ENCODE results near the gene FOXL3.

The FOXL3 gene

DNA sequence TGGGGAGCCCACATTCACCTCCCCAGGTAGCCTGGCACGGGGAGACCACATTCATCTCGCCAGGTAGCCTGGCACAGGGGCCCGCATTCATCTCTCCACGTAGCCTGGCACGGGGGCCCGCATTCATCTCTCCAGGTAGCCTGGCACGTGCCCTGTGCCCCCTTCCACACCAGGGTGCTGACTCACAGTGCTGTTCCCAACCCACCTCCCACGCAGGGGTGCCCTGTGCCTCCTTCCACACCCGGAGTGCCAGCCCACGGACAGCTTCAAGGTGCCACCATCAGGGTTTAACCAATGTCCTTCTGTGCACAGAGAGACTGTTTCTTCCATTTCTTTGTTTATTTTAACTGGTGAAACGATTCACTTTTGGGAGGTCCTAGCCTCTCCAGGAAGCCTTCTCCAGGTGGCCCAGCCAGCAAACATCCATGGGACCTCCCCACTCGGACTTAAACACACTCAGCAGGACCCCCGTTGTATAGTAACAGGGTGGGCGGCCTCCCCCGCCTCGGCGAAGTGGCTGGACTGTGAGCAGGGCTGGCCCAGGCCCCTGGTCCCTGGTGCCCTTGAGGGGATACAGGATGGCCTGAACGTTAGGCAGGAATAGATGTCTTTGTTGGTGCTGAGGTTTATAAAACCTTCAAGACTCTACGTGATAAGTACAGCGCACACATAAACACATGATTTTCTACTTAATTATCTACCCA is 41.1 kb upstream of the FOXL3 start:
- Histone ChIP-seq H3K36me3 (ENCODE audit: control insufficient read depth, insufficient read depth, low read length) (no peaks in the 10 kb centered on the region), H3K27ac (ENCODE audit: low read depth, low read length, severe bottlenecking) (no peak overlapping the region), H3K9me3 (ENCODE audit: control insufficient read depth, low read length) (no peaks in the 10 kb centered on the region), H3K4me1 (ENCODE audit: control insufficient read depth, insufficient read depth, low read length, poor library complexity, severe bottlenecking) (no peaks in the 10 kb centered on the region), H3K4me3 (ENCODE audit: extremely low read depth, insufficient read depth, low read length, poor library complexity, severe bottlenecking) (no peak overlapping the region)
- WGBS, 2 experiments (ENCODE audit: insufficient coverage in 2 of 2) = 84 to 88% methylated on average over 13 to 16 of the region's 20 CpGs

GRCh38 chr7:249989-250388 is 40.0 kb upstream of the FOXL3 start:
- H3K4me1 ChIP-seq (ENCODE audit: control insufficient read depth, insufficient read depth, low read length, poor library complexity, severe bottlenecking) = no peaks in the 10 kb centered on the region
- no peaks in the 10 kb centered on the region for H3K9me3 ChIP-seq (ENCODE audit: control insufficient read depth, low read length)
- H3K27ac ChIP-seq (ENCODE audit: low read depth, low read length, severe bottlenecking) = no peak overlapping the region
- H3K4me3 ChIP-seq (ENCODE audit: extremely low read depth, insufficient read depth, low read length, poor library complexity, severe bottlenecking) = no peak overlapping the region
- no peaks in the 10 kb centered on the region for H3K36me3 ChIP-seq (ENCODE audit: control insufficient read depth, insufficient read depth, low read length)
- WGBS, 2 experiments (ENCODE audit: insufficient coverage in 2 of 2) = 81 to 92% methylated on average over 11 to 12 of the region's 12 CpGs

- Histone ChIP-seq H3K4me1 (ENCODE audit: control insufficient read depth, insufficient read depth, low read length, poor library complexity, severe bottlenecking) (no peaks in the 10 kb centered on the region), H3K27ac (ENCODE audit: low read depth, low read length, severe bottlenecking) (no peak overlapping the region), H3K4me3 (ENCODE audit: extremely low read depth, insufficient read depth, low read length, poor library complexity, severe bottlenecking) (no peak overlapping the region), H3K36me3 (ENCODE audit: control insufficient read depth, insufficient read depth, low read length) (no peaks in the 10 kb centered on the region), H3K9me3 (ENCODE audit: control insufficient read depth, low read length) (no peaks in the 10 kb centered on the region)
- 94 to 95% methylated on average over 14 to 15 of the region's 15 CpGs for WGBS, 2 experiments (ENCODE audit: insufficient coverage in 2 of 2)
Measured at GRCh38 chr7:250523-250922, 39.4 kb upstream of the FOXL3 start.

DNA sequence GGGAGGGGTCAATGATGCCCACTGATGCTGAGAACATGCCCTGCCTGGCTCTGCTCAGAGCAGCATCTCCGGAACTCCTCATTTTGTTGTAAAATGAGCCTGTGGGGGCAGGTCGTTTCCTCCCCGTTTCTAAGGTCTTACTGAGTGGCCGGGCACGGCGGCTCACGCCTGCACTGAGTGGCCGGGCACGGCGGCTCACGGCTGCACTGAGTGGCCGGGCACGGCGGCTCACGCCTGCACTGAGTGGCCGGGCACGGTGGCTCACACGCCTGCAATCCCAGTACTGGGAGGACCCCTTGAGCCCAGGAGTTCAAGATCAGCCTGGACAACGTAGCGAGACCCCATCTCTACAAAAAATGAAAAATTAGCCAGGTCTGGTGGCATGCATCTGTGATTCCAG is 39.0 kb upstream of the FOXL3 start:
- no peaks in the 10 kb centered on the region for H3K36me3 ChIP-seq (ENCODE audit: control insufficient read depth, insufficient read depth, low read length)
- H3K4me3 ChIP-seq (ENCODE audit: extremely low read depth, insufficient read depth, low read length, poor library complexity, severe bottlenecking) = no peak overlapping the region
- WGBS, 2 experiments (ENCODE audit: insufficient coverage in 2 of 2) = 91 to 95% methylated on average over 20 of the region's 20 CpGs
- H3K4me1 ChIP-seq (ENCODE audit: control insufficient read depth, insufficient read depth, low read length, poor library complexity, severe bottlenecking) = no peaks in the 10 kb centered on the region
- H3K27ac ChIP-seq (ENCODE audit: low read depth, low read length, severe bottlenecking) = no peak overlapping the region
- no peaks in the 10 kb centered on the region for H3K9me3 ChIP-seq (ENCODE audit: control insufficient read depth, low read length)

GRCh38 chr7:251446-252175 is 38.4 kb upstream of the FOXL3 start:
- H3K27ac ChIP-seq (ENCODE audit: low read depth, low read length, severe bottlenecking) = no peak overlapping the region
- peaks cover under 1% of the 10 kb centered on the region for H3K9me3 ChIP-seq (ENCODE audit: control insufficient read depth, low read length)
- 88 to 92% methylated on average over 20 of the region's 21 CpGs for WGBS, 2 experiments (ENCODE audit: insufficient coverage in 2 of 2)
- H3K4me1 ChIP-seq (ENCODE audit: control insufficient read depth, insufficient read depth, low read length, poor library complexity, severe bottlenecking) = no peaks in the 10 kb centered on the region
- no peak overlapping the region for H3K4me3 ChIP-seq (ENCODE audit: extremely low read depth, insufficient read depth, low read length, poor library complexity, severe bottlenecking)
- H3K36me3 ChIP-seq (ENCODE audit: control insufficient read depth, insufficient read depth, low read length) = no peaks in the 10 kb centered on the region

DNA sequence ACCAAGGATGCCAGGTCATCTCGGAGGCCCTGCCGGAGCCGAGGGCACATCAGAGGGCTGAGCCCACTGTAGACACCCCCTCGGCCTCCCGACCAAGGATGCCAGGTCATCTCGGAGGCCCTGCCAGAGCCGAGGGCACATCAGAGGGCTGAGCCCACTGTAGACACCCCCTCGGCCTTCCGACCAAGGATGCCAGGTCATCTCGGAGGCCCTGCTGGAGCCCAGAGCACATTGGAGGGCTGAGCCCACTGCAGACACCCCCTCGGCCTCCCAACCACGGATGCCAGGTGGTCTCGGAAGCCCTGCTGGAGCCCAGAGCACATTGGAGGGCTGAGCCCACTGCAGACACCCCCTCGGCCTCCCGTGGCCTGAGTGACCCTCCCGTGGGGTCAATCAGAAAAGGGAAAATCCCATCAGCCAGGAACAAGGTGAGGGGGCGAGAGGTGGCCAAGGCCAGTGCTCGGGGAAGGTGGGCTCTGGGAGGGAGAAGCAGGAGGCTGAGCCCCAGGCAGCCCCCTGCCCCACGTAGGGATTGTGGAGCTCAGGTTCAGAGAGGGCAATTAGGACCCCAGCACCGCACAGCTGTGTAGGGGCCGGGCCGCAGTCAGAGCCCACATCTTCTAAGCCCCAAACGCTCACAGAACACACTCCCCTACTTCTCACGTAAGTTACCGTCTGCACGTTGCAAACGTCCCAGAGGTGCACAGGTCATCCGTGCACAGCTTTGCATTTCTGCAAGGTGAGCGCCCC is 37.6 kb upstream of the FOXL3 start:
- no peaks in the 10 kb centered on the region for H3K36me3 ChIP-seq (ENCODE audit: control insufficient read depth, insufficient read depth, low read length)
- no peaks in the 10 kb centered on the region for H3K4me1 ChIP-seq (ENCODE audit: control insufficient read depth, insufficient read depth, low read length, poor library complexity, severe bottlenecking)
- no peak overlapping the region for H3K27ac ChIP-seq (ENCODE audit: low read depth, low read length, severe bottlenecking)
- H3K9me3 ChIP-seq (ENCODE audit: control insufficient read depth, low read length) = peaks cover 9% of the 10 kb centered on the region
- H3K4me3 ChIP-seq (ENCODE audit: extremely low read depth, insufficient read depth, low read length, poor library complexity, severe bottlenecking) = no peak overlapping the region
- WGBS, 2 experiments (ENCODE audit: insufficient coverage in 2 of 2) = 87 to 94% methylated on average over 19 to 24 of the region's 29 CpGs

- WGBS, 2 experiments (ENCODE audit: insufficient coverage in 2 of 2) = 91 to 93% methylated on average over 22 of the region's 22 CpGs
- H3K27ac ChIP-seq (ENCODE audit: low read depth, low read length, severe bottlenecking) = no peak overlapping the region
- no peak overlapping the region for H3K4me3 ChIP-seq (ENCODE audit: extremely low read depth, insufficient read depth, low read length, poor library complexity, severe bottlenecking)
- H3K36me3 ChIP-seq (ENCODE audit: control insufficient read depth, insufficient read depth, low read length) = no peaks in the 10 kb centered on the region
- no peaks in the 10 kb centered on the region for H3K4me1 ChIP-seq (ENCODE audit: control insufficient read depth, insufficient read depth, low read length, poor library complexity, severe bottlenecking)
- H3K9me3 ChIP-seq (ENCODE audit: control insufficient read depth, low read length) = peaks cover 10% of the 10 kb centered on the region
Measured at GRCh38 chr7:252981-253380, 37.0 kb upstream of the FOXL3 start.

DNA sequence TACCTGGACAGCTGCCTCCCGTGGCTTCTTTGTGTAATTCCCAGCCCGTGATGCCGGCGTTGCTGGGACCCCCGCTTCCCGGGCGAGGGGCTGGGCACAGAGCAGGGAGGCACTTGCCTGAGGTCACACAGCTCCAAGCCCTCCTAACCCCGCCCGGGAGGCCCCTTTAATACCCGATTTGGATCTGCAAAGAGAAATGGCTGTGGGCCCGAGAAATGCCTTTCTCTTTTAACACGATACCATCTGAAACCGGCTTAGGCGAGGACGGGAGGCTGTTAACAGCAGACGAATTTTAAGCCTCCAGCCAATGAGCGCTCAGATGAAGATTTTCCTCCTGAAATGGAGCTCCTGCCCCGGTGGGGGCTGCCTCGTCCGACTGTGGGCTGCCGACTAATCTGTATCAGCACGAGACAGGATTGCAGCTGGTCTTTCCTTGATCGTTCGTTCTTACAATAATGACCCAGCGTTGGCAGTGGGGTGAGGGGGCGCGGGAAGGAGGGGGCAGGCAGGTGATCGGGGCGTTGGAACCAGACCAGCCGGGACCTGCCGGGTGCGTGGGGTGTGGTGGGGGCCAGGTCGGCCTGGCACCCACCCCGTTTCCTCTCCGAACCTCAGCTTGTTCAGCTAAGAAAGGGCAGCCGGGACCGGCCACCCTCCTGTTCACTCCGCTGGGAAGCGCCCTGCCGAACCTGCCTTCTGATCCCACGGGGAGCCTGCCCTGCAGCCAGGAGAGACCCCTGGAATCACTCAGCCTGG is 36.2 kb upstream of the FOXL3 start:
- Histone ChIP-seq H3K4me3 (ENCODE audit: extremely low read depth, insufficient read depth, low read length, poor library complexity, severe bottlenecking) (no peak overlapping the region), H3K4me1 (ENCODE audit: control insufficient read depth, insufficient read depth, low read length, poor library complexity, severe bottlenecking) (no peaks in the 10 kb centered on the region), H3K36me3 (ENCODE audit: control insufficient read depth, insufficient read depth, low read length) (no peaks in the 10 kb centered on the region), H3K9me3 (ENCODE audit: control insufficient read depth, low read length) (peaks cover 10% of the 10 kb centered on the region), H3K27ac (ENCODE audit: low read depth, low read length, severe bottlenecking) (no peak overlapping the region)
- 94% methylated on average over 33 to 41 of the region's 41 CpGs for WGBS, 2 experiments (ENCODE audit: insufficient coverage in 2 of 2)

GRCh38 chr7:254337-255037 is 35.5 kb upstream of the FOXL3 start:
- Histone ChIP-seq H3K9me3 (ENCODE audit: control insufficient read depth, low read length) (peaks cover 10% of the 10 kb centered on the region), H3K36me3 (ENCODE audit: control insufficient read depth, insufficient read depth, low read length) (peaks cover under 1% of the 10 kb centered on the region), H3K4me3 (ENCODE audit: extremely low read depth, insufficient read depth, low read length, poor library complexity, severe bottlenecking) (no peak overlapping the region), H3K27ac (ENCODE audit: low read depth, low read length, severe bottlenecking) (no peak overlapping the region), H3K4me1 (ENCODE audit: control insufficient read depth, insufficient read depth, low read length, poor library complexity, severe bottlenecking) (no peaks in the 10 kb centered on the region)
- WGBS, 2 experiments (ENCODE audit: insufficient coverage in 2 of 2) = 94 to 95% methylated on average over 19 to 21 of the region's 31 CpGs

DNA sequence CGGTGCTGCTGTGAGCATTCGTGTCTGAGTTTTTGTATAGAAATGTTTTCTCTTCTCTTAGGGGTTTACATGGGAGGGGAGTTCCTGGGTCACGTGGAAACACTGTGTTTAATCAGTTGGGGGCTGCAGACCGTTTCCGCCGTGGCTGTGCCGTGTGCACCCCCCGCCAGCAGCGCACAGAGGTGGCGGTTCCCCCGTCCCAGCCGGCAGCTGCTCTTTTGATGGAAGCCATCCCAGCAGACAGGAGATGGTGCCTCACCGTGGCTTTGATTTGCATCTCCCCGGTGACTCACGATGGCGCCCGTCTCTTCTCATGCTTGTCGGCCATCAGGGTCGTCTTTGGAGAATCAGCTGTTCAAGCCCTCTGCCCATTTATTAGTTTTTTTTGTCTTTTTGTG is 34.9 kb upstream of the FOXL3 start:
- H3K27ac ChIP-seq (ENCODE audit: low read depth, low read length, severe bottlenecking) = no peak overlapping the region
- 84 to 87% methylated on average over 14 to 15 of the region's 19 CpGs for WGBS, 2 experiments (ENCODE audit: insufficient coverage in 2 of 2)
- no peaks in the 10 kb centered on the region for H3K4me1 ChIP-seq (ENCODE audit: control insufficient read depth, insufficient read depth, low read length, poor library complexity, severe bottlenecking)
- peaks cover 6% of the 10 kb centered on the region for H3K36me3 ChIP-seq (ENCODE audit: control insufficient read depth, insufficient read depth, low read length)
- H3K9me3 ChIP-seq (ENCODE audit: control insufficient read depth, low read length) = peaks cover 10% of the 10 kb centered on the region
- H3K4me3 ChIP-seq (ENCODE audit: extremely low read depth, insufficient read depth, low read length, poor library complexity, severe bottlenecking) = no peak overlapping the region

Measured in mesodermal cell (in vitro differentiated cells).